ENCODE data around the gene TCF12.

Gene TCF12

DNA sequence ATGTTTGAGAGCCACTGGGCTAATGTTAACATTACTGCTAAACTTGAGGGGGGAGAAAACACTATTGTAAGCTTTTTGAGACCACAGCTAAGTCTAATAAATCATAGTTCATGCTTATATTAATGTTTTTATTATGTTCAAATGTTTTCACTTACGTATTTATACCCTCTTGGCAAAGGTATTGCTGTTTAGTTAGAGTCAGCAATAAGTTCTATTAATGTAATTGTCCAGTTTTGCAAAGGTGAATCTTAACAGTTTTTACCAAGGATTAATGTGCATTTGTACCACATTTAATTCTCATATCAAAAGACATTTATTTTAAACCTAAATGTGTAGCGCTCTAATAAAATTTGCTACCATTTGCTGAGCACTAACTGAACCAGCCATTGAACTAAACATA lies 251.2 kb downstream of the TCF12 start:
- no peak for DNase-seq
- Histone ChIP-seq H3K27me3 (no peaks in the 10 kb centered on the region), H3K36me3 (no peaks in the 10 kb centered on the region), H3K4me3 (ENCODE audit: low read depth, low read length) (no peak overlapping the region), H3K4me1 (peaks cover 9% of the 10 kb centered on the region), H3K9me3 (no peaks in the 10 kb centered on the region)
- TF ChIP-seq, protein P1, sequence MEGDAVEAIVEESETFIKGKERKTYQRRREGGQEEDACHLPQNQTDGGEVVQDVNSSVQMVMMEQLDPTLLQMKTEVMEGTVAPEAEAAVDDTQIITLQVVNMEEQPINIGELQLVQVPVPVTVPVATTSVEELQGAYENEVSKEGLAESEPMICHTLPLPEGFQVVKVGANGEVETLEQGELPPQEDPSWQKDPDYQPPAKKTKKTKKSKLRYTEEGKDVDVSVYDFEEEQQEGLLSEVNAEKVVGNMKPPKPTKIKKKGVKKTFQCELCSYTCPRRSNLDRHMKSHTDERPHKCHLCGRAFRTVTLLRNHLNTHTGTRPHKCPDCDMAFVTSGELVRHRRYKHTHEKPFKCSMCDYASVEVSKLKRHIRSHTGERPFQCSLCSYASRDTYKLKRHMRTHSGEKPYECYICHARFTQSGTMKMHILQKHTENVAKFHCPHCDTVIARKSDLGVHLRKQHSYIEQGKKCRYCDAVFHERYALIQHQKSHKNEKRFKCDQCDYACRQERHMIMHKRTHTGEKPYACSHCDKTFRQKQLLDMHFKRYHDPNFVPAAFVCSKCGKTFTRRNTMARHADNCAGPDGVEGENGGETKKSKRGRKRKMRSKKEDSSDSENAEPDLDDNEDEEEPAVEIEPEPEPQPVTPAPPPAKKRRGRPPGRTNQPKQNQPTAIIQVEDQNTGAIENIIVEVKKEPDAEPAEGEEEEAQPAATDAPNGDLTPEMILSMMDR (IDR thresholded peaks at IDR 0.05; ENCODE audit: low read depth, low read length), result no peak

DNA sequence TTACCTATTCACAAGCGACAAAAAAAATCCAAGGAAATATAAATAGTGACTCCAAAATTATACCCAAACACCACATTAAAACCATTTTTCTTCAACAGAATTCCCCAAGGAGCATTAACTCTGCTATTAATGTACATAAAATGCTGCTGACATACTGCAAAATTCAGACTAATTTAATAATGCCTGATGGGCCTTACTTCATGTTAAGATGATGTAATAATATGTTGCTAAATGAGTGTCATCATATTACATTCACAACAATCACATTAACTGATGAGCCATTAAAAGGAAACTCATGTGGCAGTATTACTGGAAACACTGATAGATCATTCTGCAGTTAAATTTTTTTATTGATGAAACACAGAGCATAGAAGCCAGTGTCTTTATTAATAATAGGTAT lies 253.0 kb downstream of the TCF12 start:
- H3K36me3 ChIP-seq, result no peaks in the 10 kb centered on the region
- H3K27me3 ChIP-seq, result no peaks in the 10 kb centered on the region
- no peak for DNase-seq
- no peaks in the 10 kb centered on the region for H3K9me3 ChIP-seq
- peak overlapping the region; percentile 19; the same call in 1 of the 2 replicates for H3K4me3 ChIP-seq (ENCODE audit: low read depth, low read length)
- H3K4me1 ChIP-seq, result peaks cover 9% of the 10 kb centered on the region
- TF ChIP-seq, protein P1 (IDR thresholded peaks at IDR 0.05; ENCODE audit: low read depth, low read length), result no peak

GRCh38 chr15:57172925-57173324 lies 254.5 kb downstream of the TCF12 start:
- Histone ChIP-seq H3K9me3 (no peaks in the 10 kb centered on the region), H3K36me3 (peaks cover 3% of the 10 kb centered on the region; the same call in 1 of the 2 replicates), H3K4me1 (peaks cover 9% of the 10 kb centered on the region), H3K4me3 (ENCODE audit: low read depth, low read length) (no peak overlapping the region), H3K27me3 (no peaks in the 10 kb centered on the region)
- TF ChIP-seq, protein P1 (IDR thresholded peaks at IDR 0.05; ENCODE audit: low read depth, low read length), result no peak
- no peak for DNase-seq

- H3K27me3 ChIP-seq, result no peaks in the 10 kb centered on the region
- DNase-seq, result no peak
- peaks cover 2% of the 10 kb centered on the region; the same call in 1 of the 2 replicates for H3K9me3 ChIP-seq
- H3K4me1 ChIP-seq, result peaks cover 6% of the 10 kb centered on the region
- TF ChIP-seq, protein P1 (IDR thresholded peaks at IDR 0.05; ENCODE audit: low read depth, low read length), result no peak
- no peak overlapping the region for H3K4me3 ChIP-seq (ENCODE audit: low read depth, low read length)
- no peaks in the 10 kb centered on the region; the same call in 1 of the 2 replicates for H3K36me3 ChIP-seq
Observed at GRCh38 chr15:57183041-57183440, 264.6 kb downstream of the TCF12 start.

GRCh38 chr15:57183614-57184344 lies 265.3 kb downstream of the TCF12 start:
- H3K27me3 ChIP-seq, result no peaks in the 10 kb centered on the region
- peaks cover 2% of the 10 kb centered on the region; the same call in 1 of the 2 replicates for H3K9me3 ChIP-seq
- no peak overlapping the region for H3K4me3 ChIP-seq (ENCODE audit: low read depth, low read length)
- TF ChIP-seq, protein P1 (IDR thresholded peaks at IDR 0.05; ENCODE audit: low read depth, low read length), result no peak
- no peaks in the 10 kb centered on the region; the same call in 1 of the 2 replicates for H3K36me3 ChIP-seq
- peaks cover 6% of the 10 kb centered on the region for H3K4me1 ChIP-seq
- DNase-seq, result no peak

- Histone ChIP-seq H3K36me3 (no peaks in the 10 kb centered on the region; the same call in 1 of the 2 replicates), H3K4me3 (ENCODE audit: low read depth, low read length) (no peak overlapping the region), H3K4me1 (peaks cover 6% of the 10 kb centered on the region), H3K9me3 (peaks cover 2% of the 10 kb centered on the region; the same call in 1 of the 2 replicates), H3K27me3 (no peaks in the 10 kb centered on the region)
- no peak for DNase-seq
- TF ChIP-seq, protein P1 (IDR thresholded peaks at IDR 0.05; ENCODE audit: low read depth, low read length), result no peak
Observed at GRCh38 chr15:57184502-57184901, 266.1 kb downstream of the TCF12 start.
